ENCODE measurements around the gene PLEKHA1. TPM values are rescaled to one million over a fixed set of nuclear protein-coding genes. Genes with fewer than 3 reads are reported as not detected.

PLEKHA1 gene
- total RNA-seq, 2 experiments from 2014 or later = 5.5 to 7.3 TPM

GRCh38 chr10:122344741-122345258 lies 29.7 kb upstream of the PLEKHA1 start:
- DNase-seq (ENCODE audit: low spot score) = no peak
- intact Hi-C loops (cut with micrococcal nuclease; ENCODE audit: unreplicated experiment) = no loop called here
- no peaks in the 10 kb centered on the region; the same call in 1 of the 2 replicates for H3K36me3 ChIP-seq (ENCODE audit: insufficient read depth, low read length)
- no peaks in the 10 kb centered on the region for H3K9me2 ChIP-seq (ENCODE audit: insufficient read depth, low read length)
- H3K9me3 ChIP-seq (ENCODE audit: low read length) = peaks cover 8% of the 10 kb centered on the region; the same call in 1 of the 2 replicates
- no peaks in the 10 kb centered on the region for H4K20me1 ChIP-seq (ENCODE audit: insufficient read depth, low read length)
- H2AFZ ChIP-seq (ENCODE audit: low read length) = no peak overlapping the region
- BruUV-seq (replicated peaks) = no TSS peak
- ChIA-PET CTCF (ENCODE audit: unreplicated experiment) (interaction anchor here (0.9 kb wide), 1 partner anchor 90 kb away, joined by 3 read pairs; no protein-coding TSS in a partner anchor), POLR2A (interaction anchor here (1.1 to 1.8 kb wide), 2 partner anchors 48 to 87 kb away, joined by 3 to 4 read pairs; no protein-coding TSS in a partner anchor)
- H3K79me2 ChIP-seq (ENCODE audit: insufficient read depth, low read depth, low read length) = no peaks in the 10 kb centered on the region
- H3K4me2 ChIP-seq (ENCODE audit: low read length) = no peak overlapping the region
- H3K4me1 ChIP-seq (ENCODE audit: insufficient read depth, low read length, poor library complexity, severe bottlenecking) = peaks cover 46% of the 10 kb centered on the region
- TF ChIP-seq CTCF (conservative IDR thresholded peaks at IDR 0.05; ENCODE audit: low read length) = no peak
- no peak for TF ChIP-seq EZH2phosphoT487 (IDR thresholded peaks at IDR 0.05; ENCODE audit: borderline replicate concordance, low read depth, low read length)
- H3K27ac ChIP-seq (ENCODE audit: low read depth, low read length, poor library complexity, severe bottlenecking) = no peak overlapping the region
- H3K4me3 ChIP-seq (ENCODE audit: low read depth, low read length, poor library complexity, severe bottlenecking) = no peak overlapping the region

- BruUV-seq (replicated peaks) = no TSS peak
- no peak overlapping the region for H3K4me2 ChIP-seq (ENCODE audit: low read length)
- H2AFZ ChIP-seq (ENCODE audit: low read length) = no peak overlapping the region
- TF ChIP-seq EZH2phosphoT487 (IDR thresholded peaks at IDR 0.05; ENCODE audit: borderline replicate concordance, low read depth, low read length) = no peak
- no peak for TF ChIP-seq CTCF (conservative IDR thresholded peaks at IDR 0.05; ENCODE audit: low read length)
- H3K9me2 ChIP-seq (ENCODE audit: insufficient read depth, low read length) = no peaks in the 10 kb centered on the region
- no peaks in the 10 kb centered on the region; the same call in 1 of the 2 replicates for H3K36me3 ChIP-seq (ENCODE audit: insufficient read depth, low read length)
- POLR2A ChIA-PET = no interaction called here
- H3K9me3 ChIP-seq (ENCODE audit: low read length) = peaks cover 8% of the 10 kb centered on the region; the same call in 1 of the 2 replicates
- no peak for DNase-seq (ENCODE audit: low spot score)
- no peaks in the 10 kb centered on the region for H4K20me1 ChIP-seq (ENCODE audit: insufficient read depth, low read length)
- no peak overlapping the region for H3K27ac ChIP-seq (ENCODE audit: low read depth, low read length, poor library complexity, severe bottlenecking)
- H3K4me1 ChIP-seq (ENCODE audit: insufficient read depth, low read length, poor library complexity, severe bottlenecking) = peaks cover 53% of the 10 kb centered on the region
- CTCF ChIA-PET (ENCODE audit: unreplicated experiment) = no interaction called here
- intact Hi-C loops (cut with micrococcal nuclease; ENCODE audit: unreplicated experiment) = no loop called here
- no peak overlapping the region for H3K4me3 ChIP-seq (ENCODE audit: low read depth, low read length, poor library complexity, severe bottlenecking)
- H3K79me2 ChIP-seq (ENCODE audit: insufficient read depth, low read depth, low read length) = no peaks in the 10 kb centered on the region
Observed at GRCh38 chr10:122346326-122346950, 28.1 kb upstream of the PLEKHA1 start.

Measured in OCI-LY7 (cell line).